ENCODE data around the gene HOXD12. TPM values are rescaled to one million over a fixed set of nuclear protein-coding genes. Genes with fewer than 3 reads are reported as not detected.

The HOXD12 gene
- total and polyA plus RNA-seq, 8 donors = not detected

- peaks cover 11 to 58% (median 42%) of the 10 kb centered on the region in 4 donors for H3K4me1 ChIP-seq
Observed at GRCh38 chr2:176087330-176088047, 12.1 kb upstream of the HOXD12 start.

GRCh38 chr2:176088048-176088936, 11.3 kb upstream of the HOXD12 start:
- Histone ChIP-seq H3K4me1 (peaks cover 19 to 58% (median 45%) of the 10 kb centered on the region in 4 donors), H3K4me3 (peak overlapping the region; percentile 12 to 50 (median 19)), H3K27ac (no peak overlapping the region), H3K9me3 (peaks cover 0 to 28% (median 6%) of the 10 kb centered on the region in 4 donors), H3K36me3 (no peaks in the 10 kb centered on the region), H3K27me3 (peaks cover 52 to 100% (median 100%) of the 10 kb centered on the region in 3 donors)
- peak; percentile 54 to 83 for DNase-seq
- peak in 5 of 7 experiments; percentile 35 to 73 (median 62) for TF ChIP-seq CTCF (IDR thresholded peaks at IDR 0.05)
- no peak for TF ChIP-seq EP300 (IDR thresholded peaks at IDR 0.05)
- WGBS, 5 donors = 4 to 8% (median 6%) methylated on average over 34 to 49 of the region's 49 CpGs
- intact Hi-C loops (cut with DNase I; ENCODE audit: low total_unique reads) = no loop called here

More at GRCh38 chr2:176087330-176088047, 12.1 kb upstream of the HOXD12 start:
- H3K27ac ChIP-seq = no peak overlapping the region
- H3K4me3 ChIP-seq = peak overlapping the region in 3 of 4 donors; percentile 12 to 50 (median 22)
- no peak for DNase-seq
- peaks cover under 1 to 30% (median 9%) of the 10 kb centered on the region in 4 donors for H3K9me3 ChIP-seq
- intact Hi-C loops (cut with DNase I; ENCODE audit: low total_unique reads) = no loop called here
- peaks cover 52 to 100% (median 100%) of the 10 kb centered on the region in 3 donors for H3K27me3 ChIP-seq
- WGBS, 5 donors = 21 to 30% (median 25%) methylated on average over 24 to 29 of the region's 29 CpGs
- no peaks in the 10 kb centered on the region for H3K36me3 ChIP-seq
- TF ChIP-seq CTCF (IDR thresholded peaks at IDR 0.05) (no peak), POLR2A (IDR thresholded peaks at IDR 0.05) (no peak)

GRCh38 chr2:176088937-176089842, 10.4 kb upstream of the HOXD12 start:
- peaks cover 19 to 58% (median 47%) of the 10 kb centered on the region in 4 donors for H3K4me1 ChIP-seq
- H3K9me3 ChIP-seq = peaks cover 0 to 24% (median 4%) of the 10 kb centered on the region in 4 donors
- no peak overlapping the region for H3K27ac ChIP-seq
- DNase-seq = no peak
- H3K36me3 ChIP-seq = no peaks in the 10 kb centered on the region
- WGBS, 5 donors = 5 to 10% (median 7%) methylated on average over 6 of the region's 6 CpGs
- no peak for TF ChIP-seq EP300 (IDR thresholded peaks at IDR 0.05)
- no peak for TF ChIP-seq POLR2A (IDR thresholded peaks at IDR 0.05)
- no peak for TF ChIP-seq CTCF (IDR thresholded peaks at IDR 0.05)
- no peak for TF ChIP-seq POLR2AphosphoS5 (IDR thresholded peaks at IDR 0.05)
- intact Hi-C loops (cut with DNase I; ENCODE audit: low total_unique reads) = no loop called here
- no peak overlapping the region for H3K4me3 ChIP-seq
- H3K27me3 ChIP-seq = peaks cover 52 to 100% (median 100%) of the 10 kb centered on the region in 3 donors

Measured in stomach (tissue), 9 donors.